Measurements from ENCODE around the gene ERAP2.

Gene ERAP2

DNA sequence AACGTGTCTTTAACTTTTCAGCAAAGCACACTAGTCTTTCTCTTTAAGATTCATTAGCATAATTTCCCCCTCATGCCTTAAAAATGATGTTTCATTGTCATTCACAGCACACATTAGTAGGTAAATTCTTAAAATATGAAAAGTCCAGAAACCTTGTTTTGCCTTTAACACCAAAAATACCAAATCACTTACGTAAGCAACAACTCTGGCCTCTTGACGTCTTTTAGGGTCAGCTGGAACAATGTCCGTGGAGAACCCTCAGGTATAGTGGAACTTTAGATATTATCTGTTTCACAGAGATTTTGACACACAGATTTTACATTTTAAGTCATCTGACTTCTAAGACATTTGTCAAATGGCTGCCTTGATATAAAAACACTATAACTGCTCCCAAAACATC lies 90.5 kb downstream of the ERAP2 start:
- DNase-seq (ENCODE audit: low spot score), result no peak

- DNase-seq (ENCODE audit: low spot score), result no peak
Measured at GRCh38 chr5:96967400-96967799, 91.1 kb downstream of the ERAP2 start.

- DNase-seq (ENCODE audit: low spot score), result peak; percentile 64
Measured at GRCh38 chr5:96968074-96968473, 91.8 kb downstream of the ERAP2 start.

DNA sequence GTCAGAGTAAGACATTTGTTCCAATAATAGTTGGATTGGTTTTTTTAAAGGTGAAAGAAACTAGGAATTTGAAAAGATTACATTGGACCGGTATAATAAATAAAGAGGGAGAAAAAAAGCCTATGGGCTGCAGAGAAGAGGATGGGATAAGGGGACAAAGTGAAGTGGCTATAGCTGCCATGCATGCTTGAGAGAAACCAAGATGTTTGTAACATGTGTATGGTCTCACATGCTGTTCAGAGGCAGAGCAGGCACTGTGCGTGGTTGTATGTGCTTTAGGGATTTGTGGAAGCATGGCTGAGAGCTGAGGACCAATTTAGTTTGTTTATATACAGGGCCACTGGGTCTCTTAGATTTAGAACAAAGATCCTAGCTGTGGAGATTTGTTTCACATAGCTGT lies 92.3 kb downstream of the ERAP2 start:
- DNase-seq (ENCODE audit: low spot score), result no peak
